ENCODE measurements around the gene SLC25A1. TPM values are rescaled to one million over a fixed set of nuclear protein-coding genes. Genes with fewer than 3 reads are reported as not detected.

SLC25A1 gene
- total RNA-seq, 1 experiment from 2014 or later: 151 TPM

- H3K79me2 ChIP-seq (ENCODE audit: insufficient read depth, low read length): no peaks in the 10 kb centered on the region
- no peak overlapping the region for H2AFZ ChIP-seq (ENCODE audit: low read length)
- no peak overlapping the region for H3K4me2 ChIP-seq (ENCODE audit: insufficient read depth, insufficient read length, low read length)
- no peaks in the 10 kb centered on the region for H3K23me2 ChIP-seq (ENCODE audit: insufficient read length, low read depth, low read length, poor library complexity, severe bottlenecking)
- H3K36me3 Mint-ChIP-seq (ENCODE audit: insufficient read depth in 1 of 3, low read depth in 3 of 3): peaks cover 26 to 57% (median 47%) of the 10 kb centered on the region in 3 experiments; a peak in 6 of 7 replicates
- H4K5ac ChIP-seq (ENCODE audit: insufficient read length, low read depth, low read length): no peak overlapping the region
- H3T11ph ChIP-seq (ENCODE audit: low read length): no peak overlapping the region
- H3K4me3 Mint-ChIP-seq: no peak overlapping the region
- no peak overlapping the region for H3K9ac ChIP-seq (ENCODE audit: extremely low read depth, insufficient read length, low read length)
- H3K18ac ChIP-seq (ENCODE audit: insufficient read length, low read depth, low read length): no peak overlapping the region
- no peak overlapping the region for H4K91ac ChIP-seq (ENCODE audit: insufficient read length, low read depth, low read length)
- H3K27me3 ChIP-seq (ENCODE audit: insufficient read depth, low read length): no peaks in the 10 kb centered on the region
- no peak overlapping the region for H3K4ac ChIP-seq (ENCODE audit: low read depth, low read length)
- no peak overlapping the region for H3K23ac ChIP-seq (ENCODE audit: insufficient read length, low read depth, low read length)
- peak overlapping the region in 2 of 3 experiments; percentile 8 to 41; a peak in 4 of 7 replicates for H3K27ac Mint-ChIP-seq
- no CpG with 5 or more reads among the region's 11 CpGs for WGBS (ENCODE audit: extremely low coverage, insufficient read length, low lambda C conversion rate)
- no peak overlapping the region for H2BK20ac ChIP-seq (ENCODE audit: low read depth, low read length, poor library complexity, severe bottlenecking)
- no peaks in the 10 kb centered on the region for H3K79me1 ChIP-seq (ENCODE audit: insufficient read depth, low read depth, low read length, poor library complexity, severe bottlenecking)
- no peak for DNase-seq
- no peak overlapping the region for H2BK12ac ChIP-seq (ENCODE audit: insufficient read length, low read depth, low read length)
- no peak overlapping the region for H2AK5ac ChIP-seq (ENCODE audit: insufficient read length, low read length)
- TF ChIP-seq, protein P1, sequence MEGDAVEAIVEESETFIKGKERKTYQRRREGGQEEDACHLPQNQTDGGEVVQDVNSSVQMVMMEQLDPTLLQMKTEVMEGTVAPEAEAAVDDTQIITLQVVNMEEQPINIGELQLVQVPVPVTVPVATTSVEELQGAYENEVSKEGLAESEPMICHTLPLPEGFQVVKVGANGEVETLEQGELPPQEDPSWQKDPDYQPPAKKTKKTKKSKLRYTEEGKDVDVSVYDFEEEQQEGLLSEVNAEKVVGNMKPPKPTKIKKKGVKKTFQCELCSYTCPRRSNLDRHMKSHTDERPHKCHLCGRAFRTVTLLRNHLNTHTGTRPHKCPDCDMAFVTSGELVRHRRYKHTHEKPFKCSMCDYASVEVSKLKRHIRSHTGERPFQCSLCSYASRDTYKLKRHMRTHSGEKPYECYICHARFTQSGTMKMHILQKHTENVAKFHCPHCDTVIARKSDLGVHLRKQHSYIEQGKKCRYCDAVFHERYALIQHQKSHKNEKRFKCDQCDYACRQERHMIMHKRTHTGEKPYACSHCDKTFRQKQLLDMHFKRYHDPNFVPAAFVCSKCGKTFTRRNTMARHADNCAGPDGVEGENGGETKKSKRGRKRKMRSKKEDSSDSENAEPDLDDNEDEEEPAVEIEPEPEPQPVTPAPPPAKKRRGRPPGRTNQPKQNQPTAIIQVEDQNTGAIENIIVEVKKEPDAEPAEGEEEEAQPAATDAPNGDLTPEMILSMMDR (conservative IDR thresholded peaks at IDR 0.05): no peak
- H3K4me1 ChIP-seq (ENCODE audit: insufficient read depth, low read length): no peaks in the 10 kb centered on the region
- no peak overlapping the region for H2BK15ac ChIP-seq (ENCODE audit: low read depth, low read length)
- H2BK120ac ChIP-seq (ENCODE audit: low read depth, low read length, poor library complexity, severe bottlenecking): no peak overlapping the region
- no peaks in the 10 kb centered on the region for H4K20me1 ChIP-seq (ENCODE audit: control insufficient read depth, insufficient read depth, insufficient read length)
- no peaks in the 10 kb centered on the region for H3K9me3 ChIP-seq (ENCODE audit: control insufficient read depth, low read depth, low read length)
- H4K8ac ChIP-seq (replicated peaks; ENCODE audit: insufficient read length, low read depth, low read length): no peak overlapping the region
- H2BK5ac ChIP-seq (ENCODE audit: insufficient read length, low read length): no peak overlapping the region
- peaks cover 7% of the 10 kb centered on the region in 2 experiments for H3K4me1 Mint-ChIP-seq
- H3K27ac ChIP-seq (ENCODE audit: insufficient read length, low read depth, low read length): no peak overlapping the region
- H3K9me3 Mint-ChIP-seq: no peaks in the 10 kb centered on the region; a peak in 1 of 5 replicates
- no peaks in the 10 kb centered on the region for H3K27me3 Mint-ChIP-seq (ENCODE audit: low read depth)
- no peak overlapping the region; the same call in 1 of the 2 replicates for H3K14ac ChIP-seq (ENCODE audit: insufficient read depth, low read length)
- no peak overlapping the region for H3K56ac ChIP-seq (ENCODE audit: insufficient read length, low read depth, low read length)
Measured at GRCh38 chr22:19196841-19197612, 18.5 kb upstream of the SLC25A1 start.

Data from H9 (cell line).